Gastroesophageal sphincter (tissue), 4 donors: Measurements from ENCODE around the gene CERS1. TPM values are rescaled to one million over a fixed set of nuclear protein-coding genes. Genes with fewer than 3 reads are reported as not detected.

Source experiments
- ATAC-seq: fragments of 150-250 bp; one replicate; pipeline ENCODE4 v1.9.1; 2016; ENCODE audit warnings: mild to moderate bottlenecking, moderate library complexity
- H3K27ac ChIP-seq, 4 donors: fragments of 200-600 bp; sonication (generic) in 3 of 4; 1 replicate in 3 of 4; 2 replicates in 1 of 4; pipeline ENCODE4 v1.5.1; 2016 to 2019
- H3K27me3 ChIP-seq: fragments of 200-600 bp; sonication (generic); one replicate; pipeline ENCODE4 v1.5.1; 2019
- H3K36me3 ChIP-seq, 2 donors: fragments of 200-600 bp; sonication (generic); one replicate each; pipeline ENCODE4 v1.5.1; 2019; ENCODE audit warnings: control low read depth in 1 of 2
- H3K4me1 ChIP-seq, 3 donors: fragments of 200-600 bp; sonication (generic); 1 replicate in 2 of 3; 2 replicates in 1 of 3; pipeline ENCODE4 v1.5.1; 2016 to 2019; ENCODE audit warnings: control low read depth in 2 of 3
- H3K4me3 ChIP-seq, 2 donors: fragments of 200-600 bp; sonication (generic); one replicate each; pipeline ENCODE4 v1.5.1; 2019; ENCODE audit warnings: mild to moderate bottlenecking in 1 of 2, moderate library complexity in 1 of 2
- H3K9me3 ChIP-seq, 3 donors: fragments of 200-600 bp; sonication (generic); one replicate each; pipeline ENCODE4 v1.5.1; 2017 to 2019; ENCODE audit warnings: control low read depth in 2 of 3
- EP300 ChIP-seq: sonication (generic); formaldehyde crosslinking; IDR thresholded peaks from one replicate; pipeline ENCODE4 v1.6.1; 2017; ENCODE audit warnings: antibody characterized with exemption, mild to moderate bottlenecking
- POLR2A ChIP-seq, 2 donors: fragments of 450-650 bp; IDR thresholded peaks; one replicate each; pipeline ENCODE4 v1.6.1; 2017; ENCODE audit warnings: antibody characterized with exemption in 2 of 2, mild to moderate bottlenecking in 2 of 2, moderate library complexity in 1 of 2
- POLR2AphosphoS5 ChIP-seq: sonication (generic); formaldehyde crosslinking; IDR thresholded peaks from one replicate; pipeline ENCODE4 v1.6.1; 2017; ENCODE audit warnings: antibody characterized with exemption
- WGBS, 2 donors: methylation state at CpG; one replicate each; pipeline ENCODE4 v1.1.5; 2018; ENCODE audit warnings: low coverage in 1 of 2; 5-methylcytosine and 5-hydroxymethylcytosine counted together
- total RNA-seq, 4 donors: library from RNA; depleted of rRNA; stranded (reverse); fragments of >200 nt; gene quantifications; one replicate each; pipeline ENCODE4 v1.1.0, GENCODE V29; 2016
- TF ChIP-seq, protein P1 (sequence below), 4 experiments: fragments of 200-600 bp in 2 of 4; fragments of 450-650 bp in 2 of 4; sonication (generic) in 1 of 4; IDR thresholded peaks; one replicate each; pipeline ENCODE4 v1.5.1; 2017 to 2019; ENCODE audit warnings: antibody characterized with exemption in 4 of 4, mild to moderate bottlenecking in 2 of 4, moderate library complexity in 2 of 4

Gene CERS1
- total RNA-seq, 4 donors from 2014 or later = 0.73 to 1.3 (median 0.81) TPM; not detected in 1

DNA sequence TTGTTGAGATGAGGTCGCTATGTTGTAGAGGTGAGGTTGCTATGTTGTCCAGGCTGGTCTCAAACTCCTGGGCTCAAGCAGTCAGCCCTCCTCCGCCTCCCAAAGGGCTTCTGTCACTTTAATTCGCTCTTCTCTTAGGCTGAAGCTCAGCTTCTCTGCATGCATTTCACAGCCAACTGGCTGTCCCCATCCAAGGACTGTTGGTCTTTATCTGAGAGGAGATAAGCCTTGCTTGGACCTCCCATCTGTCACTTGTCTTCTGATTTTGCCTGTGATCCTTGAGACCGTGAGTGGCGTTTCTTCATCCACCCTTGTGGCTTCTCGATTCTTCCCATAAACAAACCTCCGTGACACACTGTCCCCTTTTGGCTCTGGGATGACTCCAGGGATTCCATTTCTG, 24.4 kb downstream of the CERS1 start:
- Histone ChIP-seq H3K27me3 (peaks cover 30% of the 10 kb centered on the region), H3K36me3 (peaks cover 0 to 21% of the 10 kb centered on the region in 2 donors), H3K27ac (no peak overlapping the region), H3K4me3 (no peak overlapping the region), H3K9me3 (peaks cover 0 to 1% (median 0%) of the 10 kb centered on the region in 3 donors), H3K4me1 (peaks cover 0 to 33% (median 6%) of the 10 kb centered on the region in 3 donors)
- TF ChIP-seq POLR2A (IDR thresholded peaks at IDR 0.05) = no peak
- TF ChIP-seq, protein P1, sequence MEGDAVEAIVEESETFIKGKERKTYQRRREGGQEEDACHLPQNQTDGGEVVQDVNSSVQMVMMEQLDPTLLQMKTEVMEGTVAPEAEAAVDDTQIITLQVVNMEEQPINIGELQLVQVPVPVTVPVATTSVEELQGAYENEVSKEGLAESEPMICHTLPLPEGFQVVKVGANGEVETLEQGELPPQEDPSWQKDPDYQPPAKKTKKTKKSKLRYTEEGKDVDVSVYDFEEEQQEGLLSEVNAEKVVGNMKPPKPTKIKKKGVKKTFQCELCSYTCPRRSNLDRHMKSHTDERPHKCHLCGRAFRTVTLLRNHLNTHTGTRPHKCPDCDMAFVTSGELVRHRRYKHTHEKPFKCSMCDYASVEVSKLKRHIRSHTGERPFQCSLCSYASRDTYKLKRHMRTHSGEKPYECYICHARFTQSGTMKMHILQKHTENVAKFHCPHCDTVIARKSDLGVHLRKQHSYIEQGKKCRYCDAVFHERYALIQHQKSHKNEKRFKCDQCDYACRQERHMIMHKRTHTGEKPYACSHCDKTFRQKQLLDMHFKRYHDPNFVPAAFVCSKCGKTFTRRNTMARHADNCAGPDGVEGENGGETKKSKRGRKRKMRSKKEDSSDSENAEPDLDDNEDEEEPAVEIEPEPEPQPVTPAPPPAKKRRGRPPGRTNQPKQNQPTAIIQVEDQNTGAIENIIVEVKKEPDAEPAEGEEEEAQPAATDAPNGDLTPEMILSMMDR (IDR thresholded peaks at IDR 0.05) = no peak
- TF ChIP-seq EP300 = no peak
- no peak for TF ChIP-seq POLR2AphosphoS5
- ATAC-seq = no peak
- whole genome bisulfite sequencing, 2 donors = 76 to 100% methylated on average over 1 to 7 of the region's 7 CpGs

DNA sequence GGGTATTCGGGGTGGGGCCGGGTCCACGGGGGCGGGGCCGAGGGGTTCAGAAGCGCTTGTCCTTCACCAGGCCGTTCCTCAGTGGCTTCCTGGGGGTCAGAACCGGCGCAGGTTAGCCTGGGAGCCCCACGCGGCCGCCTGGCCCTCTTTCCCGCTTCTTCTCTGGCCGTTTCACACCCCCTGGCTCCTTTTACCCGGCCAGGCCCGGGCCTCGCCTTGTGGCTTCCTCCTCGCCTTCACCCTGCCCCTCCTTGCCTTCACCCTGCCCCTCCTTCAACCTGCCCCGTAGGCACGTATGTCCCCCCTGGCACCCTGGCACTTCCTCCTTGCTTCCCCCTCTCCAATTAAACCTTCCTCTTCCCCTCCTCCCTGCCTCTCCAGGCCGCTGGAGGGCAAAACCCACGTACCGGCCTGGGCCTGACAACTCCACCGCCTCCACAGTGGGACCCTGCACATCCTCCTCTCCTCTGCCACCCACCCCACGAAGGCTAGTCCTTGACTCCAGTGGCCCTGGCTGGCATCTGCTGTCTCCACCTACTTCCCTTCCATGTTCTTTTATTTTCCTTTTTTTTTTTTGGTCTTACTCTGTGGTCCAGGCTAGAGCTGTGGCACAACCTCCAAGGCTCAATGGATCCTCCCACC, 25.3 kb downstream of the CERS1 start:
- 57 to 82% methylated on average over 8 to 17 of the region's 25 CpGs for WGBS, 2 donors
- H3K4me3 ChIP-seq = no peak overlapping the region

DNA sequence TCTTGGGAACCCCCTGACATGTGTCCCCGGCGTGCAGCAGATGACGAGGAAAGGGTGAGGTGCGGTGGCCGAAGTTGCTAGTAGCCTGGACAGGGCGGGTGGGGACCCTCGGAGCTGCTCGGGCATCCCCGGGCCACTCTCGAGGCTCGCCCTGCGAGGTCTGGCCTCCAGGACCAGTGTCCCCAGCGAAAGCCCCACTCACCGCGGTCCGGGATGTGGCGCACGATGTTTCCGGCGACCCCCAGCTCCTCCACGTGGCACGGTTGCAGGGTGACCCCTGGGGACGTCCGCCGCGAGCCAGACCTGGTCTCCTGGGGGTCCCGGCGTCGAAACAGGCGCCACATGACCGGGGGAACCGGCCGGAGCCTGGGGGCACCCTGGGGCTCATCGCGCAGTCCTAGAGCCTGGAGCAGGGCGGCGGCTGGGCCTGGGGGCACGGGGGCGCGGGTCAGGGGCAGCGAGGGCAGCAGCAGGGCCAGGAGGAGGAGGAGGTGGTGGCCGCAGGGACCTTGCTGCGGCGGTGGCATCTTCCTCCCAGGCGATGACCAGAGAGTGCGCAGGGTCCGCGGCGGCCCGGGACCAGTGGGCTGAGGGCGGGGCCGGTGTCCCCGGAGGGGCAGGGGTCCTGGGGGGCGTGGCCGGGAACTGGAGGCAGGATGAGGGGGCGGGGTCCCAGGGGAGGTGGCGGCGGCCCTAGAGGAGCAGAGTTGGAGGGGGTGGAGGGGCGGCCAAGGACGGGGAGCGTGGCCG, 26.0 kb downstream of the CERS1 start:
- Histone ChIP-seq H3K4me3 (no peak overlapping the region), H3K9me3 (no peaks in the 10 kb centered on the region), H3K27ac (no peak overlapping the region), H3K36me3 (peaks cover 0 to 37% of the 10 kb centered on the region in 2 donors), H3K27me3 (peaks cover 30% of the 10 kb centered on the region), H3K4me1 (peaks cover 0 to 39% (median 6%) of the 10 kb centered on the region in 3 donors)
- 51% methylated on average over 3 of the region's 62 CpGs; no CpG with 5 or more reads in 1 of the 2 donors for WGBS, 2 donors
- no peak for ATAC-seq
- TF ChIP-seq, protein P1 (IDR thresholded peaks at IDR 0.05) = no peak
- TF ChIP-seq POLR2AphosphoS5 (no peak), EP300 (no peak), POLR2A (IDR thresholded peaks at IDR 0.05) (no peak)

More for the DNA sequence above, 25.3 kb downstream of the CERS1 start:
- Histone ChIP-seq H3K9me3 (no peaks in the 10 kb centered on the region), H3K36me3 (peaks cover 0 to 30% of the 10 kb centered on the region in 2 donors), H3K4me1 (peaks cover 0 to 39% (median 6%) of the 10 kb centered on the region in 3 donors), H3K27me3 (peaks cover 30% of the 10 kb centered on the region), H3K27ac (no peak overlapping the region)
- no peak for ATAC-seq
- TF ChIP-seq POLR2A (IDR thresholded peaks at IDR 0.05) (no peak), POLR2AphosphoS5 (no peak), EP300 (no peak)
- TF ChIP-seq, protein P1 (IDR thresholded peaks at IDR 0.05) = no peak

DNA sequence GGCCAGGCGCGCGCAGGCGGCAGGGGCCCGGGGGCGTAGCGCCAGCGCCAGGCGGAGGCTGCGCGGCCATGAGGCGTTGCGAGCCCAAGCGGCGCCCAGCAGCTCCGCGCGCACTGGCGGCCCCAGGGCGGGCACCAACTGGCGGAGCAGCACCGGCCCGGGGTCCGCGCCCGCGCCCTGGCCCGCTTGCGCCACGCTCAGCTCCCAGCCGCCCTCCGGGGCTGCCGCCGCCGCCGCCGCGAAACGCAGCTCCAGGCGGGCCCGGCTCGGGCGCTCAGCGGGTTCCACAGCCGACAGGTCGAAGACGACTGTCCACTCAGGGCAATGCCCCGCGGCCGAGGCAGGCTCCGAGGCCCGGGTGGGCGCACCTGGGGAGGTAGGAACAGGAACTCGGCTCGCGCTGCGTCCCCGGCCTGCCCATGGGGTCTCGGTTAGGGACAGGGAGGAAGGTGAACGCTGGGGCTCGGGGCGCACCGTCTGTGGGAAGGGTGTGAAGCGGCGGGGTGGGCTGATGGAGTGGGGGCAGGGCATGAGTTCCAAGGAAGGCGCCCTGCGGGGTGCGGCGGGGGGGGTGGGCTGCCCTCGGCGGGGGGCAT, 26.8 kb downstream of the CERS1 start:
- H3K36me3 ChIP-seq = peaks cover 0 to 45% of the 10 kb centered on the region in 2 donors
- H3K27me3 ChIP-seq = peaks cover 30% of the 10 kb centered on the region
- H3K4me1 ChIP-seq = peaks cover 0 to 39% (median 6%) of the 10 kb centered on the region in 3 donors
- no peak overlapping the region for H3K27ac ChIP-seq
- ATAC-seq = no peak
- H3K9me3 ChIP-seq = no peaks in the 10 kb centered on the region
- no CpG with 5 or more reads among the region's 71 CpGs for WGBS, 2 donors
- TF ChIP-seq EP300 (no peak), POLR2A (IDR thresholded peaks at IDR 0.05) (no peak), POLR2AphosphoS5 (no peak)
- TF ChIP-seq, protein P1 (IDR thresholded peaks at IDR 0.05) = no peak
- peak overlapping the region in 1 of 2 donors; percentile 13 for H3K4me3 ChIP-seq
